Tibial nerve (tissue), 3 donors: ENCODE measurements around the gene C17orf67.

ENCODE experiments used
- CTCF ChIP-seq, 5 experiments: fragments of 200-600 bp in 3 of 5; fragments of 450-650 bp in 2 of 5; sonication (generic) in 3 of 5; IDR thresholded peaks; one replicate each; pipeline ENCODE4 v1.5.1; 2016 to 2019; ENCODE audit warnings: antibody characterized with exemption in 5 of 5, mild to moderate bottlenecking in 3 of 5, moderate library complexity in 2 of 5
- POLR2A ChIP-seq, 2 donors: fragments of 450-650 bp; IDR thresholded peaks; one replicate each; pipeline ENCODE4 v1.6.1; 2017; ENCODE audit warnings: antibody characterized with exemption in 2 of 2, mild to moderate bottlenecking in 2 of 2, moderate library complexity in 2 of 2

GRCh38 chr17:56770427-56770826 is 63.3 kb downstream of the C17orf67 start:
- TF ChIP-seq CTCF (IDR thresholded peaks at IDR 0.05) (no peak), POLR2A (IDR thresholded peaks at IDR 0.05) (no peak)
